IPS-15b (cell line): Measurements from ENCODE around the gene AARSD1.
"Not testable (repeated sequence)": the region's sequence is repeated elsewhere in the genome, so short reads cannot be mapped to it uniquely, and the experiment has no call there.

Experiments
- H3K27me3 ChIP-seq: one replicate; pipeline ENCODE4 v1.6.1; 2013; ENCODE audit warnings: low read length; ENCODE audit not compliant: control insufficient read depth, insufficient read depth
- H3K36me3 ChIP-seq: one replicate; pipeline ENCODE4 v1.6.1; 2013; ENCODE audit warnings: low read length; ENCODE audit not compliant: control insufficient read depth, insufficient read depth
- H3K4me1 ChIP-seq: one replicate; pipeline ENCODE4 v1.6.1; 2013; ENCODE audit warnings: mild to moderate bottlenecking, low read length; ENCODE audit not compliant: control insufficient read depth, insufficient read depth
- H3K4me3 ChIP-seq: one replicate; pipeline ENCODE4 v1.5.1; 2013; ENCODE audit warnings: low read depth, low read length
- H3K9ac ChIP-seq: one replicate; pipeline ENCODE4 v1.6.1; 2013; ENCODE audit warnings: low read depth, mild to moderate bottlenecking, low read length
- H3K9me3 ChIP-seq: one replicate; pipeline ENCODE4 v1.6.1; 2013; ENCODE audit warnings: mild to moderate bottlenecking, low read length; ENCODE audit not compliant: control insufficient read depth, insufficient read depth

Gene AARSD1

GRCh38 chr17:42928714-42929496, 35.3 kb downstream of the AARSD1 start:
- no peaks in the 10 kb centered on the region for H3K9me3 ChIP-seq
- H3K36me3 ChIP-seq = no peaks in the 10 kb centered on the region
- H3K27me3 ChIP-seq = no peaks in the 10 kb centered on the region
- H3K4me1 ChIP-seq = peaks cover 2% of the 10 kb centered on the region
- peak overlapping the region; percentile 12 for H3K9ac ChIP-seq
- H3K4me3 ChIP-seq = no peak overlapping the region

- Histone ChIP-seq H3K9me3 (no peaks in the 10 kb centered on the region), H3K4me1 (peaks cover 2% of the 10 kb centered on the region), H3K9ac (no peak overlapping the region), H3K4me3 (no peak overlapping the region), H3K36me3 (no peaks in the 10 kb centered on the region), H3K27me3 (no peaks in the 10 kb centered on the region)
These were observed 39.4 kb downstream of the AARSD1 start for GRCh38 chr17:42924891-42925290.

- not testable (repeated sequence) for H3K36me3 ChIP-seq, H3K4me3 ChIP-seq, H3K27me3 ChIP-seq, H3K4me1 ChIP-seq, H3K9me3 ChIP-seq, H3K9ac ChIP-seq
These were observed 40.8 kb downstream of the AARSD1 start for GRCh38 chr17:42923472-42923871.

- H3K4me1 ChIP-seq = peaks cover 2% of the 10 kb centered on the region
- no peak overlapping the region for H3K9ac ChIP-seq
- no peaks in the 10 kb centered on the region for H3K9me3 ChIP-seq
- H3K36me3 ChIP-seq = no peaks in the 10 kb centered on the region
- H3K27me3 ChIP-seq = no peaks in the 10 kb centered on the region
- H3K4me3 ChIP-seq = no peak overlapping the region
These were observed 42.0 kb downstream of the AARSD1 start for GRCh38 chr17:42922294-42922693.

GRCh38 chr17:42920922-42921321, 43.3 kb downstream of the AARSD1 start:
- H3K36me3 ChIP-seq = no peaks in the 10 kb centered on the region
- H3K27me3 ChIP-seq = no peaks in the 10 kb centered on the region
- no peak overlapping the region for H3K9ac ChIP-seq
- no peaks in the 10 kb centered on the region for H3K9me3 ChIP-seq
- no peak overlapping the region for H3K4me3 ChIP-seq
- H3K4me1 ChIP-seq = peaks cover 3% of the 10 kb centered on the region

DNA sequence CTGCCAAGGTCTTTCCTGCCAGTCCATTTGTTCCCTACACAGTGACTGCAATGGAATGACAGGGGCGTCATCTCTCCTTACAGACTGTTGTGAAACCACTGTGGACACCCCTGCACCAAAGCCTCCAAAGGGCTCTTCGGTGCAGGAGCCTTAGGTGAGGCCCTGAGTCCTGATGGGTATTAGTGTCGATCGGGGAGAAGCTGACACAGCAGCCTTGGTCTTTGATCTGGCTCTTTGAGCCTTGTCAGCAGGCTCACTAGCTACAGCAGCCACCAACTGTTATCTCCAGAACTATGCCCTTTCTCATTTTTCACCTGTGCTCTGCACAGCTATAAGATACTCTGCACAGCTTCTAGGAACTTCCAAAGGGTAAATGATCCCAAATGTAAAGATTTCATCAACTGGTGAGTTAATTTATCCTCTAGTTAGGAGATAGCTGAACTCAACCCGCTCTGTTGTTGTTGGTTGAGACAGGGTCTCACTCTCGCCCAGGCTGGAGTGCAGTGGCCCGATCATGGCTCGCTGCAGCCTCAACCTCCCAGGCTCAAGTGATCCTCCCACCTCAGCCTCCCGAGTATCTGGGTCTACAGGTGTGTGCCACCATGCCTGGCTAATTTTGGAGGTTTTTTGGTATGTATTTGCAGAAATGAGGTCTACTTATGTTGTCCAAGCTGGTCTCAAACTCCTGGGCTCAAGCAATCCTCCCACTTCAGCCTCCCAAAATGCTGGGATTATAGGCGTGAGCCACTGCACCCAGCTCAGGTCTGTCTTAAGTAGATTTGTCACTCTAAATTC, 44.0 kb downstream of the AARSD1 start:
- Histone ChIP-seq H3K9ac (no peak overlapping the region), H3K36me3 (no peaks in the 10 kb centered on the region), H3K4me3 (no peak overlapping the region), H3K4me1 (peaks cover 3% of the 10 kb centered on the region), H3K27me3 (no peaks in the 10 kb centered on the region), H3K9me3 (no peaks in the 10 kb centered on the region)

DNA sequence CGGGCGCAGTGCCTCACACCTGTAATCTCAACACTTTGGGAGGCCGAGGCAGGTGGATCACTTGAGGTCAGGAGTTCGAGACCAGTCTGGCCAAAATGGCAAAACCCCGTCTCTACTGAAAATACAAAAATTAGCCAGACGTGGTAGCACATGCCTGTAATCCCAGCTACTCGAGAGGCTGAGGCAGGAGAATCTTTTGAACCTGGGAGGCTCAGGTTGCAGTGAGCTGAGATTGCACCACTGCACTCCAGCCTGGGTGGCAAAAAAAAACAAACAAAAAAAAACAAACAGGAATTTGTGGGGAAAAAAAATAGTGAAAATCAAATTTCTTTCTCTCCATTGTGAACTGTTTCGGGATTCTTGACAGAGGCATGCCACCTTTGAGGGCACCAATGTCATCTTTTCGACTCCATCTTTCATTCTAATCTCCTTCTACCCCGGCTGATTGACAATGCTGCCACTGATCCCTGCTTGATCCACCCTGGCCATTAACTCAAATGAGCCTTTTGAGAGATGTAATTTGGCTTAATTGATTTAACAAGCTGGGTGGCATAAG, 44.7 kb downstream of the AARSD1 start:
- not testable (repeated sequence) for H3K4me1 ChIP-seq, H3K9me3 ChIP-seq, H3K36me3 ChIP-seq, H3K4me3 ChIP-seq, H3K9ac ChIP-seq, H3K27me3 ChIP-seq

DNA sequence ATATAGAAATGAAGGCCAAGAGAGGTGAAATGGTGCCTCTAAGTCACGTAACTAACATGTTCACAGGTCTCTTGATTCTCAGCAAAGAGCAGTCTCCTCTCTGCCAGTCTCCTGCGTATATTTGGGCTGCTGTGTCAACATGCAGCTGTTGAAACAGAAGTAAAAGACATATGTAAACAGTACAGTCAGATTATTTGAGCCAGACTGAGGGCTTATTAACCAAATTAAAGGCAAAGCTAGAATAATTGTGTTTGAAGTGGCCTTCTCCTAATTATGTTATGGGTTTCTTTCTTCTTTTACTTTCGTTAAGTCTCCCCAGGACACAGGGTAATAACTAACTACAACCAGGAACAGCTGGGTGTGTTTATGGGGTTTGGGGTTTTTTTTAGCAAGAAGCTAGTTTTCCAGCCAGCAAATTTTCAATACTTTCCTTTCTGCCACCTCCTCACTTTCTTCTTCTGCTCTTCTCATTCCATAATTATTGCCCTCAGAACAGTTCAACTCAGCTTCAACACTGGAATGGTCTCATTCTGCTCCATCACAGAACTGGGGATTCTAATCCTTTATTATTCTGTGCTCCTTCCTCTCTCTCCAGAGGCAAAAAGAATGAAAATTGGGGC, 45.2 kb downstream of the AARSD1 start:
- Histone ChIP-seq H3K4me1 (peaks cover 3% of the 10 kb centered on the region), H3K4me3 (no peak overlapping the region), H3K9ac (no peak overlapping the region), H3K27me3 (no peaks in the 10 kb centered on the region), H3K9me3 (no peaks in the 10 kb centered on the region), H3K36me3 (no peaks in the 10 kb centered on the region)

DNA sequence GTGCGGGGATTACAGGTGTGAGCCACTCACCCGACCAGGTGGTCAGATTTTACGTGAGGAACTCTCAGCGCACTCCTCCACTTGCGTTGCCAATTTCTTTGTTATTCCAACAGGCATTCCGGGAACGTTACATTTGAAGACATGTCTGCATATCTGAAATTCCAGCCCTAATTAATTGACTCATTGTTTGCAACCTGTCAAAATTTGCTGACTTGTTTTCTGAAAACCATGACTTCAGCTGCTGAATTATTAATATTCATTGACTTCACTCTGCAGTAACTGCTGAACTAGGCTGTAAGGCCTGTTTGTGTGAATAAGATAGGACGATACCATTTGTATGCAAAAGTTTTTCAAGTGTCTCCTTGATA, 47.0 kb downstream of the AARSD1 start:
- Histone ChIP-seq H3K9me3 (no peaks in the 10 kb centered on the region), H3K27me3 (no peaks in the 10 kb centered on the region), H3K4me3 (no peak overlapping the region), H3K4me1 (peaks cover 5% of the 10 kb centered on the region), H3K36me3 (no peaks in the 10 kb centered on the region), H3K9ac (no peak overlapping the region)

- H3K27me3 ChIP-seq, H3K9ac ChIP-seq, H3K9me3 ChIP-seq, H3K36me3 ChIP-seq, H3K4me3 ChIP-seq, H3K4me1 ChIP-seq: not testable (repeated sequence)
These were observed 47.6 kb downstream of the AARSD1 start for GRCh38 chr17:42916388-42917235.

GRCh38 chr17:42915288-42915687, 49.0 kb downstream of the AARSD1 start:
- not testable (repeated sequence) for H3K4me1 ChIP-seq, H3K36me3 ChIP-seq

More at GRCh38 chr17:42915288-42915687, 49.0 kb downstream of the AARSD1 start:
- H3K4me3 ChIP-seq, H3K9ac ChIP-seq, H3K27me3 ChIP-seq, H3K9me3 ChIP-seq: not testable (repeated sequence)
